Nephron progenitor cell (in vitro differentiated cells): ENCODE results near the gene SUSD5.
A peak's percentile ranks its signal among the peaks of the same experiment; 100 is the strongest.
"Not testable (repeated sequence)": the region's sequence is repeated elsewhere in the genome, so short reads cannot be mapped to it uniquely, and the experiment has no call there.

Source experiments
- DNase-seq: peaks from one replicate; pipeline ENCODE4 v3.0.0; 2021
- H3K27ac Mint-ChIP-seq: 2 replicates; pipeline ENCODE4 v1.8.0; 2021; ENCODE audit warnings: mild to moderate bottlenecking, moderate library complexity, mixed read lengths
- H3K27me3 Mint-ChIP-seq: 2 replicates; pipeline ENCODE4 v1.8.0; 2021; ENCODE audit warnings: mild to moderate bottlenecking, low read depth, mixed read lengths; ENCODE audit not compliant: poor library complexity
- H3K36me3 Mint-ChIP-seq: 2 replicates; pipeline ENCODE4 v1.8.0; 2021; ENCODE audit warnings: low read depth, mixed read lengths
- H3K4me1 Mint-ChIP-seq: 2 replicates; pipeline ENCODE4 v1.8.0; 2021; ENCODE audit warnings: mixed read lengths
- H3K4me3 Mint-ChIP-seq: 2 replicates; pipeline ENCODE4 v1.8.0; 2021; ENCODE audit warnings: mild to moderate bottlenecking, moderate library complexity, mixed read lengths
- H3K9me3 Mint-ChIP-seq: 2 replicates; pipeline ENCODE4 v1.8.0; 2021; ENCODE audit warnings: mild to moderate bottlenecking, moderate library complexity, mixed read lengths
- TF ChIP-seq, protein P1 (sequence below): fragments of 200-600 bp; sonication (generic); IDR thresholded peaks from 2 replicates; pipeline ENCODE4 v1.5.0; 2021; ENCODE audit warnings: antibody characterized with exemption

Gene SUSD5

DNA sequence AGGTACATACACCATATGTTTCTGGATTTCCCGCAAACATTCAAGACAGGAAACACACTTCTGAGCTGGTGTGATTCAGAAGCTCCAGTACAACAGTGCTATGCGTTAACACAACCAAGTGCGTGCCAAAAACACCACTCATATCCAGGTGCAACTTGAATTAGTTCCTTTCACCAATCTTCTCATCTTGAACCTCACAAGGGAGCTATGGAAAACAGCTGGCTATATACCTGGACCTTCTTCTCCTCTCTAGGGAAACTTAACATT is 31.3 kb downstream of the SUSD5 start:
- H3K4me1 Mint-ChIP-seq: peaks cover 4% of the 10 kb centered on the region
- H3K36me3 Mint-ChIP-seq: no peaks in the 10 kb centered on the region

DNA sequence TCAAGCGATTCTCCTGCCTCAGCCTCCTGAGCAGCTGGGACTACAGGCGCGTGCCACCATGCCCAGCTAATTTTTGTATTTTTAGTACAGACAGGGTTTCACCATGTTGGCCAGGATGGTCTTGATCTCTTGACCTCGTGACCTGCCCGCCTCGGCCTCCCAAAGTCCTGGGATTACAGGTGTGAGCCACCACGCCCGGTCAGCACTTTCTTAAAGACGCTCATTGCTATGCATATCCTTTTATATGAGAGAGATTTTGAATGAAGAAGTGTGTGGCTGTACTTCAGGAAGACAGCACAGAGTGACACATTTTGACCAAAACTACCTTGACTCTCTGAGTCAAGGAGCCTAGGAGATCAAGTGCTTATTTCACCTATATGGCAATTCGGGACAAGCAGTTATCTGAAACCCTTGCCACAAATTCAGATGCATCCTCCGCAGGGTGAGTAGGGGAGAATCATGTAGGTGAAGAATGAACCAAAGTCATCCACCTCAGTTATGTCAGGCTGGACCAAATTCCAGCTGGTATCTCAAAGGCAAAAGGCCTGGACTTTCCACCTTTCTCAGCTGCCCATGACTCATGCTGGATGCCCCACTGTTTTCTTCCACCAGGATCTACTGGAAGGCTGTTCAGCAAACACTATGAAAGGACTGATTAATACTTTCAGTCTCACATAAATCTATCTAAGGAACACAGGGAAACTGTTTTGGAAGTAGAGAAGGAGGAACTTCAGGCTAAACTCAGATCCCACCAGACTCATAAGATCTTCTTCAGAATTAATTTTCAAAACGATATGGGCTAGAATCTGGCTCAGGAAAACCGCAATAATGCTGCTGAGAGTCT is 31.9 kb downstream of the SUSD5 start:
- Mint-ChIP-seq H3K4me3 (no peak overlapping the region), H3K9me3 (peaks cover 11% of the 10 kb centered on the region), H3K4me1 (peaks cover 4% of the 10 kb centered on the region), H3K36me3 (no peaks in the 10 kb centered on the region), H3K27ac (no peak overlapping the region), H3K27me3 (peaks cover 8% of the 10 kb centered on the region)
- no peak for DNase-seq
- TF ChIP-seq, protein P1, sequence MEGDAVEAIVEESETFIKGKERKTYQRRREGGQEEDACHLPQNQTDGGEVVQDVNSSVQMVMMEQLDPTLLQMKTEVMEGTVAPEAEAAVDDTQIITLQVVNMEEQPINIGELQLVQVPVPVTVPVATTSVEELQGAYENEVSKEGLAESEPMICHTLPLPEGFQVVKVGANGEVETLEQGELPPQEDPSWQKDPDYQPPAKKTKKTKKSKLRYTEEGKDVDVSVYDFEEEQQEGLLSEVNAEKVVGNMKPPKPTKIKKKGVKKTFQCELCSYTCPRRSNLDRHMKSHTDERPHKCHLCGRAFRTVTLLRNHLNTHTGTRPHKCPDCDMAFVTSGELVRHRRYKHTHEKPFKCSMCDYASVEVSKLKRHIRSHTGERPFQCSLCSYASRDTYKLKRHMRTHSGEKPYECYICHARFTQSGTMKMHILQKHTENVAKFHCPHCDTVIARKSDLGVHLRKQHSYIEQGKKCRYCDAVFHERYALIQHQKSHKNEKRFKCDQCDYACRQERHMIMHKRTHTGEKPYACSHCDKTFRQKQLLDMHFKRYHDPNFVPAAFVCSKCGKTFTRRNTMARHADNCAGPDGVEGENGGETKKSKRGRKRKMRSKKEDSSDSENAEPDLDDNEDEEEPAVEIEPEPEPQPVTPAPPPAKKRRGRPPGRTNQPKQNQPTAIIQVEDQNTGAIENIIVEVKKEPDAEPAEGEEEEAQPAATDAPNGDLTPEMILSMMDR: no peak

More for the DNA sequence above, 31.3 kb downstream of the SUSD5 start:
- Mint-ChIP-seq H3K27ac (no peak overlapping the region), H3K9me3 (peaks cover 11% of the 10 kb centered on the region), H3K27me3 (peaks cover 8% of the 10 kb centered on the region), H3K4me3 (no peak overlapping the region)
- TF ChIP-seq, protein P1: no peak
- DNase-seq: no peak

DNA sequence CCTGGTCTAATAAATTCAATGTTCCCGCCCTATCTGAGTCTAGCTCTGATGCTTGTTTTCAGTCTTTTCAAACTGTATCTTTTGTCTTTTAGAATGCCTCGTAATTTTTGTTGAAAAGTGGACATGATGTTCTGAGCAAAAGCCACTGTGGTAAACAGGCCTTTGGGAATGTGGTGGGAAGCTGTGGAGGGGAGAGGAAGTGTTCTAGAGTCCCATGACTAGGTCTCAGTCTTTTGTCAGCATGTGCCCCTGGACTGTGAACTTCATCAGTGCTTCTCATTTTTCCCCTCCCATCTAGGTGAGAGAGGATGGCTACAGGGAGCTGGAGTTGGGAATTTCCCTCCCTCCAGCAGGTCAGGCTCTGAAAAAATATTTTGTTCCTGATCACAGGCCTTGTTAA is 33.7 kb downstream of the SUSD5 start:
- TF ChIP-seq, protein P1: no peak
- H3K9me3 Mint-ChIP-seq: peaks cover 8% of the 10 kb centered on the region
- H3K27me3 Mint-ChIP-seq: peaks cover 8% of the 10 kb centered on the region
- H3K4me3 Mint-ChIP-seq: no peak overlapping the region
- peaks cover 4% of the 10 kb centered on the region for H3K4me1 Mint-ChIP-seq
- H3K36me3 Mint-ChIP-seq: no peaks in the 10 kb centered on the region
- peak overlapping the region; percentile 26 for H3K27ac Mint-ChIP-seq
- no peak for DNase-seq

DNA sequence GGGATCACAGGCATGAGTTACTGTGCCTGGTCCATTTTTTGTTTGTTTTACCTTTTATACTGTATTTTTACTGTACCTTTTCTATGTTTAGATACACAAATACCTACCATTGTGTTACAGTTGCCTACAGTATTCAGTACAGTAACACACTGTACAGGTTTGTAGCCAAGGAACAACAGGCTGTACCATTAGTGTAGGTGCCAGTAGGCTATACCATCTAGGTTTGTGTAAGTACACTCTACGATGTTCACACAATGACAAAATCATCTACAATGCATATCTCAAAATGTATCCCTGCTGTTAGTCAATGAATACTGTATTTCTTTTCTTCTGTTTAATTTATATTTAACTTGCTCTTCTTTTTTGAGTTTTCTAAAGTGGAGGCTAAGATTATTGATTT is 37.0 kb downstream of the SUSD5 start:
- not testable (repeated sequence) for H3K36me3 Mint-ChIP-seq, H3K4me3 Mint-ChIP-seq, H3K4me1 Mint-ChIP-seq, H3K27ac Mint-ChIP-seq, H3K27me3 Mint-ChIP-seq, DNase-seq
- H3K9me3 Mint-ChIP-seq: peaks cover 26% of the 10 kb centered on the region

DNA sequence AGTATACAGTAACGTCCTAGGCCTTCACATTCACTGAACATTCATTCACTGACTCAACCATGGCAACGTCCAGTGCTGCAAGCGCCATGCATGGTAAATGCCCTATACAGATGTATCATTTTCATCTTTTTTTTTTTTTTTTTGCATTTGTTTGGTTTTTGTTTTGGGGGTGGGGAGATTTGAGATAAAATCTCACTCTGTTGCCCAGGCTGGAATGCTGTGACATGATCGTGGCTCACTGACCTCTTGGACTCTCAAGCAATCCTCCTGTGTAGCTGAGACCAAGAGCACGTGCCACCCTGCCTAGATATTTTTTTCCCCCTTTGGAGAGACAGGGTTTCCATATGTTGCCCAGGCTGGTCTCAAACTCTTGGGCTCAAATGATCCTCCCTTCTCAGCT is 37.4 kb downstream of the SUSD5 start:
- peaks cover 26% of the 10 kb centered on the region for H3K9me3 Mint-ChIP-seq
- DNase-seq: no peak
- TF ChIP-seq, protein P1: no peak
- no peak overlapping the region for H3K4me3 Mint-ChIP-seq
- H3K27me3 Mint-ChIP-seq: peaks cover 3% of the 10 kb centered on the region
- no peak overlapping the region for H3K27ac Mint-ChIP-seq
- H3K4me1 Mint-ChIP-seq: peaks cover 4% of the 10 kb centered on the region
- no peaks in the 10 kb centered on the region for H3K36me3 Mint-ChIP-seq

DNA sequence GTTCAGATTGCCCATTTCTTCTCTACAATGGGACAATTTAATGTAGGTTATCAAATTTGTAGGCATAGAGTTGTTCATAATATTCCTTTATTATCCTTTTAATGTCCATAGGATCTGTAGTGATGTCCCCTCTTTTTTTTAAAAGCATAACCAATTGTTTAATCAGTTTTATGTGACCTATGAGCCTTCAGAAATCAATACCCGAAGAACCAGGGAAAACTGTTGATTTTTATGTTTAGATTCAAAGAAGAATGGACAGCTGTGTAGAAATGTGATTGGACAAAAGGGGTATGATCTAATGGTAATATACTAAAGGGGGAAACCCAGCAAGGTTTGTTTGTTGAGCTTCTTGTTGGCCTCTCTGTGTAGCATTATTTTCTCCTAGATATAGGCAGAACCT is 39.5 kb downstream of the SUSD5 start:
- DNase-seq: no peak
- Mint-ChIP-seq H3K27me3 (peaks cover 3% of the 10 kb centered on the region), H3K9me3 (peaks cover 26% of the 10 kb centered on the region), H3K36me3 (no peaks in the 10 kb centered on the region), H3K4me1 (no peaks in the 10 kb centered on the region), H3K27ac (no peak overlapping the region), H3K4me3 (no peak overlapping the region)
- TF ChIP-seq, protein P1: no peak
